H1 (cell line): ENCODE results near the gene RUSF1. TPM values are rescaled to one million over a fixed set of nuclear protein-coding genes. Genes with fewer than 3 reads are reported as not detected.
A peak's percentile ranks its signal among the peaks of the same experiment; 100 is the strongest.

Source experiments
- CTCF ChIA-PET: fragments of 300-600 bp; sonication (Branson Sonifier 250); formaldehyde crosslinking; loops from one replicate; lab custom pipeline; 2021; ENCODE audit not compliant: partially characterized antibody; lab: Charles Lee
- POLR2A ChIA-PET: fragments of 300-600 bp; sonication (Branson Sonifier 250); formaldehyde crosslinking; loops from one replicate; lab custom pipeline; 2021; ENCODE audit warnings: inconsistent platforms; ENCODE audit not compliant: partially characterized antibody; lab: Charles Lee
- DNase-seq, 2 experiments: peaks; one replicate each; pipeline versions ENCODE4 v3.0.0 to v3.0.0-alpha.2; 2010 to 2022; ENCODE audit warnings: low spot score in 2 of 2, low read depth in 1 of 2, mixed read lengths in 1 of 2
- FAIRE-seq: peaks from 2 replicates; lab custom pipeline; 2011; peaks lifted over from hg19 to GRCh38; lab: Jason Lieb, UNC
- H2AFZ ChIP-seq: 2 replicates; pipeline ENCODE4 v1.8.1; 2012; ENCODE audit warnings: low read length, inconsistent platforms
- H2AK5ac ChIP-seq: 2 replicates; pipeline ENCODE4 v1.6.1; 2013; ENCODE audit warnings: low read depth, low read length
- H2BK120ac ChIP-seq: replicated peaks from 2 replicates; pipeline ENCODE3; 2013; ENCODE audit warnings: low read depth, low read length, inconsistent platforms
- H2BK12ac ChIP-seq: 2 replicates; pipeline ENCODE4 v1.6.1; 2013; ENCODE audit warnings: low read depth, low read length
- H2BK15ac ChIP-seq: 2 replicates; pipeline ENCODE4 v1.6.1; 2013; ENCODE audit warnings: low read length
- H2BK20ac ChIP-seq: 2 replicates; pipeline ENCODE4 v1.6.1; 2013; ENCODE audit warnings: low read length
- H2BK5ac ChIP-seq: 2 replicates; pipeline ENCODE4 v1.6.1; 2013; ENCODE audit warnings: low read depth, low read length
- H3K14ac ChIP-seq: 2 replicates; pipeline ENCODE4 v1.6.1; 2013; ENCODE audit warnings: inconsistent platforms; ENCODE audit not compliant: insufficient read length
- H3K18ac ChIP-seq: 2 replicates; pipeline ENCODE4 v1.6.1; 2013; ENCODE audit warnings: low read length; ENCODE audit errors: extremely low read depth
- H3K23ac ChIP-seq: 2 replicates; pipeline ENCODE4 v1.6.1; 2013; ENCODE audit warnings: inconsistent platforms; ENCODE audit not compliant: insufficient read length
- H3K23me2 ChIP-seq: 2 replicates; pipeline ENCODE4 v1.6.1; 2013; ENCODE audit warnings: low read depth, low read length
- H3K27ac ChIP-seq: 2 replicates; pipeline ENCODE4 v1.6.1; 2011; ENCODE audit warnings: low read depth, low read length, inconsistent platforms
- H3K27me3 ChIP-seq, 4 experiments: replicated peaks in 1 of 4; 1 replicate in 1 of 4; 2 replicates in 3 of 4; pipeline versions ENCODE4 v1.6.1 to v1.8.1; 2011 to 2013; ENCODE audit warnings: low read length in 3 of 4, mild to moderate bottlenecking in 3 of 4, inconsistent platforms in 2 of 4, mixed read lengths in 2 of 4, moderate library complexity in 1 of 4; ENCODE audit not compliant: control insufficient read depth in 3 of 4, insufficient read depth in 3 of 4; ENCODE audit errors: extremely low read depth in 1 of 4
- H3K36me3 ChIP-seq, 4 experiments: 2 replicates each; pipeline versions ENCODE4 v1.6.1 to v1.8.1; 2011 to 2013; ENCODE audit warnings: mild to moderate bottlenecking in 4 of 4, low read length in 3 of 4, moderate library complexity in 2 of 4, control low read depth in 1 of 4, inconsistent platforms in 1 of 4; ENCODE audit not compliant: insufficient read depth in 4 of 4, control insufficient read depth in 2 of 4
- H3K4ac ChIP-seq: replicated peaks from 2 replicates; pipeline ENCODE3; 2013; ENCODE audit warnings: low read length, low read depth, mixed read lengths, inconsistent platforms; ENCODE audit not compliant: insufficient read length
- H3K4me1 ChIP-seq, 4 experiments: replicated peaks in 1 of 4; 1 replicate in 1 of 4; 2 replicates in 3 of 4; pipeline versions ENCODE4 v1.6.1 to v1.8.1; 2011 to 2013; ENCODE audit warnings: low read length in 3 of 4, inconsistent platforms in 2 of 4, mixed read lengths in 1 of 4; ENCODE audit not compliant: insufficient read depth in 4 of 4, control insufficient read depth in 3 of 4
- H3K4me2 ChIP-seq, 2 experiments: 2 replicates each; pipeline versions ENCODE4 v1.6.1 to v1.8.1; 2011 to 2013; ENCODE audit warnings: low read depth in 2 of 2, low read length in 2 of 2, control low read depth in 1 of 2, inconsistent platforms in 1 of 2, mild to moderate bottlenecking in 1 of 2; ENCODE audit not compliant: insufficient read depth in 1 of 2
- H3K4me3 ChIP-seq, 4 experiments: fragments of 200-600, 300-600 bp in 1 of 4; sonication (generic), shearing (Covaris generic), sonication (Bioruptor Twin) in 1 of 4; 2 replicates each; pipeline versions ENCODE4 v1.5.1 to v1.8.1; 2011 to 2016; ENCODE audit warnings: low read length in 4 of 4, low read depth in 3 of 4, control low read depth in 2 of 4, inconsistent platforms in 2 of 4, mild to moderate bottlenecking in 2 of 4, mixed read lengths in 1 of 4, moderate library complexity in 1 of 4; ENCODE audit not compliant: insufficient read depth in 2 of 4; ENCODE audit errors: extremely low read depth in 1 of 4
- H3K56ac ChIP-seq: replicated peaks from 2 replicates; pipeline ENCODE3; 2013; ENCODE audit warnings: low read depth, mild to moderate bottlenecking, mixed read lengths, low read length, inconsistent platforms; ENCODE audit not compliant: insufficient read length
- H3K79me1 ChIP-seq: 2 replicates; pipeline ENCODE4 v1.6.1; 2013; ENCODE audit warnings: low read depth, low read length, control low read depth
- H3K79me2 ChIP-seq, 2 experiments: 2 replicates each; pipeline versions ENCODE4 v1.6.1 to v1.8.1; 2012 to 2013; ENCODE audit warnings: low read length in 2 of 2, mild to moderate bottlenecking in 2 of 2, inconsistent platforms in 1 of 2; ENCODE audit not compliant: insufficient read depth in 2 of 2, control insufficient read depth in 1 of 2
- H3K9ac ChIP-seq, 4 experiments: replicated peaks in 1 of 4; 1 replicate in 1 of 4; 2 replicates in 3 of 4; pipeline versions ENCODE4 v1.6.1 to v1.8.1; 2011 to 2013; ENCODE audit warnings: low read depth in 3 of 4, low read length in 3 of 4, control low read depth in 2 of 4, mild to moderate bottlenecking in 2 of 4, moderate library complexity in 2 of 4, inconsistent platforms in 1 of 4; ENCODE audit errors: extremely low read depth in 1 of 4
- H3K9me3 ChIP-seq, 2 experiments: 2 replicates each; pipeline versions ENCODE4 v1.6.1 to v1.8.1; 2012 to 2013; ENCODE audit warnings: mild to moderate bottlenecking in 2 of 2, moderate library complexity in 2 of 2, control low read depth in 1 of 2, inconsistent platforms in 1 of 2, low read depth in 1 of 2, low read length in 1 of 2, mixed read lengths in 1 of 2; ENCODE audit not compliant: insufficient read depth in 2 of 2
- H4K20me1 ChIP-seq, 2 experiments: replicated peaks in 1 of 2; 2 replicates each; pipeline versions ENCODE3 to v1.8.1; 2011 to 2013; ENCODE audit warnings: inconsistent platforms in 2 of 2, low read length in 2 of 2, mild to moderate bottlenecking in 1 of 2; ENCODE audit not compliant: insufficient read depth in 2 of 2, control insufficient read depth in 1 of 2
- H4K5ac ChIP-seq: 2 replicates; pipeline ENCODE4 v1.6.1; 2013; ENCODE audit warnings: low read length, low read depth, mixed read lengths, inconsistent platforms; ENCODE audit not compliant: insufficient read length
- H4K8ac ChIP-seq: 2 replicates; pipeline ENCODE4 v1.8.0; 2013; ENCODE audit warnings: mild to moderate bottlenecking, moderate library complexity, low read length, inconsistent platforms; ENCODE audit not compliant: insufficient read depth; ENCODE audit errors: extremely low read depth
- H4K91ac ChIP-seq: replicated peaks from 2 replicates; pipeline ENCODE3; 2013; ENCODE audit warnings: low read length, mixed read lengths, inconsistent platforms; ENCODE audit not compliant: insufficient read length
- WGBS, 2 experiments: shearing (Covaris generic) in 1 of 2; methylation state at CpG; one replicate each; pipeline versions ENCODE4 v1.1.6 to v1.1.7; 2013 to 2015; ENCODE audit warnings: low lambda C conversion rate in 2 of 2, mixed read lengths in 2 of 2, inconsistent platforms in 1 of 2, low coverage in 1 of 2, missing lambda C conversion rate in 1 of 2; ENCODE audit not compliant: insufficient replicate concordance in 2 of 2, insufficient coverage in 1 of 2, insufficient read length in 1 of 2; ENCODE audit errors: extremely low coverage in 1 of 2, missing lambda C conversion rate in 1 of 2; 5-methylcytosine and 5-hydroxymethylcytosine counted together
- polyA plus RNA-seq, 7 experiments: library from polyadenylated mRNA; depleted of rRNA in 3 of 7; stranded (reverse) in 5 of 7; unstranded in 2 of 7; fragments of >200 nt in 5 of 7; fragments of 200-250 nt in 2 of 7; gene quantifications; 1 replicate in 5 of 7; 2 replicates in 1 of 7; 4 replicates in 1 of 7; pipeline versions ENCODE4 v1.2.1 to v1.2.3, GENCODE V29; 2011 to 2013; ENCODE audit warnings: missing spikeins in 2 of 7, mixed read lengths in 2 of 7
- total RNA-seq: library from RNA; stranded (reverse); fragmentation: NEBNext Ultra II Directional; extraction: Animal tissue kit (Norgen Biotek cat#: 25700); gene quantifications from 2 replicates; pipeline ENCODE4 v1.2.1, GENCODE V29; 2021

The RUSF1 gene
- total and polyA plus RNA-seq, 2 of the 8 experiments (the other 6 are each of a cell fraction or from before 2014, with no cell fraction given), result 22.5 to 33.7 TPM

- ChIA-PET CTCF (interaction anchor here (1.4 to 3.0 kb wide), 7 partner anchors 8 to 223 kb away, joined by 3 to 12 read pairs (median 7); no protein-coding TSS in a partner anchor), POLR2A (interaction anchor here (0.6 to 7.9 kb wide), 14 partner anchors 9 to 522 kb away, joined by 3 to 69 read pairs (median 5); partner anchors contain the start of genes ARMC5 and RUSF1)
- Histone ChIP-seq H3K9me3 (no peaks in the 10 kb centered on the region), H3K18ac (no peak overlapping the region; the same call in 1 of the 2 replicates), H3K4me3 (peak overlapping the region; percentile 44 to 64 (median 54)), H3K9ac (peak overlapping the region in 2 of 4 experiments; percentile 16 to 36; a peak in 1 of 7 replicates), H3K79me2 (no peaks in the 10 kb centered on the region), H3K23ac (no peak overlapping the region), H3K36me3 (peaks cover 0 to 6% (median 0%) of the 10 kb centered on the region in 4 experiments; a peak in 2 of 8 replicates), H2BK12ac (no peak overlapping the region), H3K4ac (no peak overlapping the region), H3K4me2 (peak overlapping the region; percentile 86 to 95), H4K20me1 (peaks cover 0 to 18% of the 10 kb centered on the region in 2 experiments), H2BK120ac (no peak overlapping the region), H3K23me2 (peaks cover 15% of the 10 kb centered on the region), H4K91ac (peak overlapping the region; percentile 91), H2AFZ (peak overlapping the region; percentile 76; the same call in 1 of the 2 replicates), H2BK15ac (no peak overlapping the region), H2BK20ac (no peak overlapping the region), H3K27ac (no peak overlapping the region), H3K27me3 (peaks cover 14 to 54% (median 41%) of the 10 kb centered on the region in 4 experiments), H3K4me1 (peaks cover 0 to 8% (median 5%) of the 10 kb centered on the region in 4 experiments; a peak in 5 of 7 replicates), H3K79me1 (no peaks in the 10 kb centered on the region), H3K56ac (no peak overlapping the region), H3K14ac (no peak overlapping the region), H2AK5ac (no peak overlapping the region), H2BK5ac (0 out of 2 replicates have a peak overlapping the region, but pooled peaks have one; percentile 66), H4K5ac (no peak overlapping the region), H4K8ac (peak overlapping the region; percentile 80)
- DNase-seq (no peak), FAIRE-seq (no peak)
- 49% methylated on average over 76 of the region's 77 CpGs; no CpG with 5 or more reads in 1 of the 2 experiments for WGBS, 2 experiments
Measured at GRCh38 chr16:31488468-31489297, 19.5 kb downstream of the RUSF1 start.
